Measurements from ENCODE around the gene WDR17.

Gene WDR17

DNA sequence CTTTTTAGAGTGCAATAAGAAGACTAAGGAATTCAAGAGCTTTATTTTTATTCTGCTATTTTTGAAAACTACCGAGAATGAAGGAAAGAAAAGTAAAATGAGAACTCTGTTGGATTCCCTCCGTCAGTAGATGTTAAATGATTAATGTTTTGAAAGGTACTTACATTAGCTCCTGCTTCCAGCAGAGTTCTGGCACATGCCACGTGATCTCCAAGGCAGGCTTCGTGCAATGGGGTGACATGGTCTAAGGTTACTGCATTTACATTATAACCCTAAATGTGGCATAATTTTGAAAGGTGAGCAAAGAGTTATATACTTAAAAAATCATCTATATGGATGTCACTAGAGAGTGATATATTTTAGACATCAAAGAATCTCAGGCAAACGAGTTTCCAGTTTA is 156.5 kb downstream of the WDR17 start:
- no peak overlapping the region for H2BK15ac ChIP-seq (ENCODE audit: low read depth, poor library complexity, severe bottlenecking)
- no peak overlapping the region for H3K23ac ChIP-seq (ENCODE audit: low read length in 2 of 2)
- 88% methylated on average over 5 of the region's 5 CpGs for WGBS
- no peak overlapping the region for H4K91ac ChIP-seq (ENCODE audit: low read length)
- no peak overlapping the region for H3K14ac ChIP-seq (ENCODE audit: low read length in 2 of 2)
- H3K4me2 ChIP-seq (ENCODE audit: low read length, poor library complexity, severe bottlenecking) = no peak overlapping the region
- no peak overlapping the region for H4K8ac ChIP-seq (ENCODE audit: low read length)
- H3K27ac ChIP-seq (ENCODE audit: low read length, poor library complexity, severe bottlenecking) = no peak overlapping the region
- H2BK12ac ChIP-seq (ENCODE audit: low read length in 2 of 2) = no peak overlapping the region
- no peak overlapping the region for H3K9ac ChIP-seq (ENCODE audit: low read length)
- no peak overlapping the region for H2BK5ac ChIP-seq (ENCODE audit: low read depth, low read length, poor library complexity, severe bottlenecking)
- no peak overlapping the region for H2BK120ac ChIP-seq (ENCODE audit: low read depth, low read length)
- no peak for DNase-seq
- H2AK5ac ChIP-seq (ENCODE audit: low read length, severe bottlenecking) = no peak overlapping the region
- H3K18ac ChIP-seq (ENCODE audit: low read depth in 1 of 2, low read length in 2 of 2) = no peak overlapping the region
- no peak overlapping the region for H3K4ac ChIP-seq (ENCODE audit: low read depth in 1 of 2, low read length in 2 of 2)
- H3K9me3 ChIP-seq (ENCODE audit: control insufficient read depth, low read length) = no peaks in the 10 kb centered on the region
- H3K4me1 ChIP-seq (ENCODE audit: control insufficient read depth, insufficient read depth, low read depth, low read length) = no peaks in the 10 kb centered on the region
- H2AFZ ChIP-seq (ENCODE audit: low read depth, low read length) = no peak overlapping the region
- no peaks in the 10 kb centered on the region for H3K27me3 ChIP-seq (ENCODE audit: control insufficient read depth in 1 of 2, insufficient read depth in 1 of 2, low read length in 2 of 2)
- H3K4me3 ChIP-seq (ENCODE audit: insufficient read depth in 1 of 2, low read depth in 1 of 2, low read length in 2 of 2) = no peak overlapping the region
- H3K79me1 ChIP-seq (replicated peaks; ENCODE audit: low read length, poor library complexity, severe bottlenecking) = no peaks in the 10 kb centered on the region
- H3K36me3 ChIP-seq (ENCODE audit: control insufficient read depth in 1 of 2, insufficient read depth in 2 of 2, low read depth in 1 of 2, low read length in 2 of 2) = no peaks in the 10 kb centered on the region

DNA sequence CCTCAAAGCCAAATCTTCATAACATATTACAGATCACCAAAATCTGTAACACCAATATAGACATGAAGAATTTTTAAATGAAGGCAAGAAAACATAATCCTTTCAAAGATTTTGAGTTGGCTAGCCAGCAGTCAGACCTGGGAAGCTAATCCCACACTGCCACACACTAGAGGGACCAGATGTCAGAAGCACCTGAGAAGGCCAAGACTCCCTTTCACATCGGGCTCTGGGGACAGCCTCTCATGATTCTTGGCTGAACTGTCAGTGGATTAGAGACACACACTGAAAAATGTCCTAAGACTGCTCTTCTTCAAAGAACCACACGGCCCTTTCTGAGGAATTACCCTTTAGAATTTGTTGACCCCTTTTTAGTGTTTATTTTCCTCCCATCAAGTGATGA is 157.9 kb downstream of the WDR17 start:
- no peak overlapping the region for H2BK15ac ChIP-seq (ENCODE audit: low read depth, poor library complexity, severe bottlenecking)
- no peak overlapping the region for H3K14ac ChIP-seq (ENCODE audit: low read length in 2 of 2)
- no peak overlapping the region for H3K18ac ChIP-seq (ENCODE audit: low read depth in 1 of 2, low read length in 2 of 2)
- H3K4me2 ChIP-seq (ENCODE audit: low read length, poor library complexity, severe bottlenecking) = no peak overlapping the region
- no peak for DNase-seq
- no peaks in the 10 kb centered on the region for H3K79me1 ChIP-seq (replicated peaks; ENCODE audit: low read length, poor library complexity, severe bottlenecking)
- WGBS = 87% methylated on average over 2 of the region's 2 CpGs
- no peak overlapping the region for H3K27ac ChIP-seq (ENCODE audit: low read length, poor library complexity, severe bottlenecking)
- no peak overlapping the region for H2BK120ac ChIP-seq (ENCODE audit: low read depth, low read length)
- no peaks in the 10 kb centered on the region for H3K36me3 ChIP-seq (ENCODE audit: control insufficient read depth in 1 of 2, insufficient read depth in 2 of 2, low read depth in 1 of 2, low read length in 2 of 2)
- no peak overlapping the region for H3K4me3 ChIP-seq (ENCODE audit: insufficient read depth in 1 of 2, low read depth in 1 of 2, low read length in 2 of 2)
- no peak overlapping the region for H3K9ac ChIP-seq (ENCODE audit: low read length)
- H3K4me1 ChIP-seq (ENCODE audit: control insufficient read depth, insufficient read depth, low read depth, low read length) = no peaks in the 10 kb centered on the region
- H3K23ac ChIP-seq (ENCODE audit: low read length in 2 of 2) = no peak overlapping the region
- no peak overlapping the region for H4K8ac ChIP-seq (ENCODE audit: low read length)
- H2BK5ac ChIP-seq (ENCODE audit: low read depth, low read length, poor library complexity, severe bottlenecking) = no peak overlapping the region
- no peaks in the 10 kb centered on the region for H3K27me3 ChIP-seq (ENCODE audit: control insufficient read depth in 1 of 2, insufficient read depth in 1 of 2, low read length in 2 of 2)
- no peak overlapping the region for H2BK12ac ChIP-seq (ENCODE audit: low read length in 2 of 2)
- no peak overlapping the region for H3K4ac ChIP-seq (ENCODE audit: low read depth in 1 of 2, low read length in 2 of 2)
- no peak overlapping the region for H4K91ac ChIP-seq (ENCODE audit: low read length)
- no peaks in the 10 kb centered on the region for H3K9me3 ChIP-seq (ENCODE audit: control insufficient read depth, low read length)
- H2AK5ac ChIP-seq (ENCODE audit: low read length, severe bottlenecking) = no peak overlapping the region
- no peak overlapping the region for H2AFZ ChIP-seq (ENCODE audit: low read depth, low read length)

DNA sequence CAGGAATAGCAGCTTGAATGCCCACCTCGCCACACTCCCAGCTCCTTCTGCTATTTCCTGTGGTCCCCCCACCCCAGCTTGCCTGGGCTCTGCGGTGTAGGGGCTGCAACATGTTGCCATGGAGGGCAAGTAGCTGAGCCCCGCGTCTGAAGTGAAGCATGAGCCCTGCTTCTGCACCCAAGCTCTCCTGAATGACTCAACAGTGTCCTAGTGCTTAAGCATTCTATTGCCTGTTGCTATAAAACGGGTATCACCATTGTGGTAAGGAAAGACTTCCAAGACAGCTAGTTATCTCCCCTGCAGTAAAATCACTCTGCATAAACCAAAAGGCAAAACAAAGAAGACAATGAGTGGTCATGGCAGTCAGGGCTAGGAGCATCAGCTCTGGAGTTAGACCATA is 161.1 kb downstream of the WDR17 start:
- Histone ChIP-seq H2BK5ac (ENCODE audit: low read depth, low read length, poor library complexity, severe bottlenecking) (no peak overlapping the region), H3K4me1 (ENCODE audit: control insufficient read depth, insufficient read depth, low read depth, low read length) (no peaks in the 10 kb centered on the region), H2AK5ac (ENCODE audit: low read length, severe bottlenecking) (no peak overlapping the region), H3K18ac (ENCODE audit: low read depth in 1 of 2, low read length in 2 of 2) (no peak overlapping the region), H3K23ac (ENCODE audit: low read length in 2 of 2) (no peak overlapping the region), H3K9ac (ENCODE audit: low read length) (no peak overlapping the region), H2BK120ac (ENCODE audit: low read depth, low read length) (no peak overlapping the region), H2AFZ (ENCODE audit: low read depth, low read length) (peak overlapping the region; percentile 10), H2BK15ac (ENCODE audit: low read depth, poor library complexity, severe bottlenecking) (no peak overlapping the region), H3K14ac (ENCODE audit: low read length in 2 of 2) (no peak overlapping the region), H3K79me1 (replicated peaks; ENCODE audit: low read length, poor library complexity, severe bottlenecking) (no peaks in the 10 kb centered on the region), H3K4me2 (ENCODE audit: low read length, poor library complexity, severe bottlenecking) (no peak overlapping the region), H3K27me3 (ENCODE audit: control insufficient read depth in 1 of 2, insufficient read depth in 1 of 2, low read length in 2 of 2) (no peaks in the 10 kb centered on the region), H3K36me3 (ENCODE audit: control insufficient read depth in 1 of 2, insufficient read depth in 2 of 2, low read depth in 1 of 2, low read length in 2 of 2) (no peaks in the 10 kb centered on the region), H3K4me3 (ENCODE audit: insufficient read depth in 1 of 2, low read depth in 1 of 2, low read length in 2 of 2) (no peak overlapping the region), H4K91ac (ENCODE audit: low read length) (no peak overlapping the region), H4K8ac (ENCODE audit: low read length) (no peak overlapping the region), H3K9me3 (ENCODE audit: control insufficient read depth, low read length) (no peaks in the 10 kb centered on the region), H2BK12ac (ENCODE audit: low read length in 2 of 2) (no peak overlapping the region), H3K4ac (ENCODE audit: low read depth in 1 of 2, low read length in 2 of 2) (no peak overlapping the region), H3K27ac (ENCODE audit: low read length, poor library complexity, severe bottlenecking) (no peak overlapping the region)
- DNase-seq = peak; percentile 9
- WGBS = 68% methylated on average over 5 of the region's 5 CpGs

DNA sequence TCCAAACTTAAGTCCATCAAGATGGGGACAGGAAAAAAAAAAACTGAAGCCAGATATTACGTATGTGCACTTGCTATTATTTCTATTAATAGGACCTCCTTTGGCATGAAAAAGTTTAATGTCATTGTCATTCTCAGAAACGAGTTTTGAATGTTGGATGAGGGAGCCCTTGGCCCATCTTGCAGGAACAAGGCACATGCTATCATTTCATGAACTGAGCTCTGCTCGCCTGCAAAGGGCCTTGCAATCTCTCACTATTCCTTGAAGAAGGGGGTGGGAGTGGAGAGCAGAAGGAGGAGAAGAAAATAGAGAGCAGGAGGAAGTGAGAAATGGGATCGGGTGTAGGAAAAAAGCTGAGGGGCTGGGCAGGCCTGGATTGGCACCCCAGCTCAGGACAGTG is 164.0 kb downstream of the WDR17 start:
- Histone ChIP-seq H3K14ac (ENCODE audit: low read length in 2 of 2) (no peak overlapping the region), H3K4me1 (ENCODE audit: control insufficient read depth, insufficient read depth, low read depth, low read length) (no peaks in the 10 kb centered on the region), H3K4me3 (ENCODE audit: insufficient read depth in 1 of 2, low read depth in 1 of 2, low read length in 2 of 2) (no peak overlapping the region), H2BK120ac (ENCODE audit: low read depth, low read length) (no peak overlapping the region), H3K9me3 (ENCODE audit: control insufficient read depth, low read length) (no peaks in the 10 kb centered on the region), H2BK5ac (ENCODE audit: low read depth, low read length, poor library complexity, severe bottlenecking) (no peak overlapping the region), H4K8ac (ENCODE audit: low read length) (no peak overlapping the region), H2AFZ (ENCODE audit: low read depth, low read length) (no peak overlapping the region), H2BK15ac (ENCODE audit: low read depth, poor library complexity, severe bottlenecking) (no peak overlapping the region), H3K9ac (ENCODE audit: low read length) (no peak overlapping the region), H3K18ac (ENCODE audit: low read depth in 1 of 2, low read length in 2 of 2) (no peak overlapping the region), H3K27ac (ENCODE audit: low read length, poor library complexity, severe bottlenecking) (no peak overlapping the region), H2AK5ac (ENCODE audit: low read length, severe bottlenecking) (no peak overlapping the region), H4K91ac (ENCODE audit: low read length) (no peak overlapping the region), H3K4me2 (ENCODE audit: low read length, poor library complexity, severe bottlenecking) (no peak overlapping the region), H3K79me1 (replicated peaks; ENCODE audit: low read length, poor library complexity, severe bottlenecking) (no peaks in the 10 kb centered on the region), H3K23ac (ENCODE audit: low read length in 2 of 2) (no peak overlapping the region), H3K4ac (ENCODE audit: low read depth in 1 of 2, low read length in 2 of 2) (no peak overlapping the region), H2BK12ac (ENCODE audit: low read length in 2 of 2) (no peak overlapping the region), H3K27me3 (ENCODE audit: control insufficient read depth in 1 of 2, insufficient read depth in 1 of 2, low read length in 2 of 2) (no peaks in the 10 kb centered on the region), H3K36me3 (ENCODE audit: control insufficient read depth in 1 of 2, insufficient read depth in 2 of 2, low read depth in 1 of 2, low read length in 2 of 2) (no peaks in the 10 kb centered on the region)
- DNase-seq = no peak
- 76% methylated on average over 3 of the region's 4 CpGs for WGBS
